Measurements from ENCODE around the gene FAU. TPM values are rescaled to one million over a fixed set of nuclear protein-coding genes. Genes with fewer than 3 reads are reported as not detected.

FAU gene
- total and polyA plus RNA-seq, 9 of the 15 experiments (the other 6 are each of a cell fraction or from before 2014, with no cell fraction given): 433 to 1,827 (median 942) TPM

DNA sequence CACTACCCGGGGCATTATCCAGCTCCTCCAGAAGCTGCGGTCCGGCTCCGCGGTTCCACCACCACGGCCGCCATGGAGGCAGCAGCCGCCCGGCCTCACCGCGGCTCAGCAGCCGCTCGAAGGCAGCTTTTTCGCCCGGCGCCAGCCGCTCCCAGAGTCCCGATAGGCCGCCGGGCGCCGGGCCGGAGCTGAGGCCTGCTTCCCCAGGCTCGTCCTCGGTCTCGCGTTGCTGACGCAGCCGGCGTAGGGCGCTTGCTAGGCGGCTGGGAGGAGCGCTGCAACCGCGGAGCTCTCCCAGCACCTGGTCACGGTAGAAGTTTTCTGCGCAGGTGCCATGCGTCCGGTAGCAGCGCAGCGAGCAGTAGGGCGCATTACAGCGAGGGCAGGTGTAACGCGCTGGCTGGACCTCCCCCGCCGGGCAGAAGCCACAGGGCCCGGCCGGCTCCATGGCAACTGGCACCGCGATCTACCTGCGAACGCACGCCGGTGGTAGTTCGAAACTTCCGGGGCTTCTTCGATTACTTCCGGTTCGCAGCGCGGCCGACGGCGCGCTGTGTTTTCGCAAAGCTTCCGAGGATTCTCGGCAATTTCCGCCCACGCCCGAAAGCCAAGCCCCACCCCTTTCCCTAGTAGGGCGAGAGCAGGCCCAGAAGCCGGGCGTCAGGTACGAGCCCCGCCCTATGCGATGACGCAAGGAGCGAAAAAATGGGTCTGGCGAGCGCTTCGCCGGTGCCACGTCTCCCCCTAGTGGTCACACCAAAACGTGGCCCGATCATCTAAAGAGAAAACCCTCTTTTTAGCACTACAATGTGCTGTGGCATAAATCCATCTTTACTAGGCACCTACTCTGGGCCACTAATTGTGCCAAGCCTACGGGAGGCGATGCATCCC lies 4.5 kb downstream of the FAU start, which contains the start of gene ZNHIT2 (continued):
- TF ChIP-seq, protein P1, sequence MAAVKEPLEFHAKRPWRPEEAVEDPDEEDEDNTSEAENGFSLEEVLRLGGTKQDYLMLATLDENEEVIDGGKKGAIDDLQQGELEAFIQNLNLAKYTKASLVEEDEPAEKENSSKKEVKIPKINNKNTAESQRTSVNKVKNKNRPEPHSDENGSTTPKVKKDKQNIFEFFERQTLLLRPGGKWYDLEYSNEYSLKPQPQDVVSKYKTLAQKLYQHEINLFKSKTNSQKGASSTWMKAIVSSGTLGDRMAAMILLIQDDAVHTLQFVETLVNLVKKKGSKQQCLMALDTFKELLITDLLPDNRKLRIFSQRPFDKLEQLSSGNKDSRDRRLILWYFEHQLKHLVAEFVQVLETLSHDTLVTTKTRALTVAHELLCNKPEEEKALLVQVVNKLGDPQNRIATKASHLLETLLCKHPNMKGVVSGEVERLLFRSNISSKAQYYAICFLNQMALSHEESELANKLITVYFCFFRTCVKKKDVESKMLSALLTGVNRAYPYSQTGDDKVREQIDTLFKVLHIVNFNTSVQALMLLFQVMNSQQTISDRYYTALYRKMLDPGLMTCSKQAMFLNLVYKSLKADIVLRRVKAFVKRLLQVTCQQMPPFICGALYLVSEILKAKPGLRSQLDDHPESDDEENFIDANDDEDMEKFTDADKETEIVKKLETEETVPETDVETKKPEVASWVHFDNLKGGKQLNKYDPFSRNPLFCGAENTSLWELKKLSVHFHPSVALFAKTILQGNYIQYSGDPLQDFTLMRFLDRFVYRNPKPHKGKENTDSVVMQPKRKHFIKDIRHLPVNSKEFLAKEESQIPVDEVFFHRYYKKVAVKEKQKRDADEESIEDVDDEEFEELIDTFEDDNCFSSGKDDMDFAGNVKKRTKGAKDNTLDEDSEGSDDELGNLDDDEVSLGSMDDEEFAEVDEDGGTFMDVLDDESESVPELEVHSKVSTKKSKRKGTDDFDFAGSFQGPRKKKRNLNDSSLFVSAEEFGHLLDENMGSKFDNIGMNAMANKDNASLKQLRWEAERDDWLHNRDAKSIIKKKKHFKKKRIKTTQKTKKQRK (IDR thresholded peaks at IDR 0.05; ENCODE audit: borderline replicate concordance, low read depth, low read length): no peak
- TF ChIP-seq TCF3 (CRISPR knock-in tag; IDR thresholded peaks at IDR 0.05) (no peak; the same call in 1 of the 2 replicates), BCOR (IDR thresholded peaks at IDR 0.05) (no peak), ZC3H4 (CRISPR knock-in tag; IDR thresholded peaks at IDR 0.05; ENCODE audit: borderline replicate concordance) (no peak), MEF2A (IDR thresholded peaks at IDR 0.05; ENCODE audit: control insufficient read depth, low read depth, low read length) (peak; percentile 44; the same call in 1 of the 2 replicates), ZNF644 (tag; IDR thresholded peaks at IDR 0.05; ENCODE audit: low read depth) (no peak)
- TF ChIP-seq, protein P2, sequence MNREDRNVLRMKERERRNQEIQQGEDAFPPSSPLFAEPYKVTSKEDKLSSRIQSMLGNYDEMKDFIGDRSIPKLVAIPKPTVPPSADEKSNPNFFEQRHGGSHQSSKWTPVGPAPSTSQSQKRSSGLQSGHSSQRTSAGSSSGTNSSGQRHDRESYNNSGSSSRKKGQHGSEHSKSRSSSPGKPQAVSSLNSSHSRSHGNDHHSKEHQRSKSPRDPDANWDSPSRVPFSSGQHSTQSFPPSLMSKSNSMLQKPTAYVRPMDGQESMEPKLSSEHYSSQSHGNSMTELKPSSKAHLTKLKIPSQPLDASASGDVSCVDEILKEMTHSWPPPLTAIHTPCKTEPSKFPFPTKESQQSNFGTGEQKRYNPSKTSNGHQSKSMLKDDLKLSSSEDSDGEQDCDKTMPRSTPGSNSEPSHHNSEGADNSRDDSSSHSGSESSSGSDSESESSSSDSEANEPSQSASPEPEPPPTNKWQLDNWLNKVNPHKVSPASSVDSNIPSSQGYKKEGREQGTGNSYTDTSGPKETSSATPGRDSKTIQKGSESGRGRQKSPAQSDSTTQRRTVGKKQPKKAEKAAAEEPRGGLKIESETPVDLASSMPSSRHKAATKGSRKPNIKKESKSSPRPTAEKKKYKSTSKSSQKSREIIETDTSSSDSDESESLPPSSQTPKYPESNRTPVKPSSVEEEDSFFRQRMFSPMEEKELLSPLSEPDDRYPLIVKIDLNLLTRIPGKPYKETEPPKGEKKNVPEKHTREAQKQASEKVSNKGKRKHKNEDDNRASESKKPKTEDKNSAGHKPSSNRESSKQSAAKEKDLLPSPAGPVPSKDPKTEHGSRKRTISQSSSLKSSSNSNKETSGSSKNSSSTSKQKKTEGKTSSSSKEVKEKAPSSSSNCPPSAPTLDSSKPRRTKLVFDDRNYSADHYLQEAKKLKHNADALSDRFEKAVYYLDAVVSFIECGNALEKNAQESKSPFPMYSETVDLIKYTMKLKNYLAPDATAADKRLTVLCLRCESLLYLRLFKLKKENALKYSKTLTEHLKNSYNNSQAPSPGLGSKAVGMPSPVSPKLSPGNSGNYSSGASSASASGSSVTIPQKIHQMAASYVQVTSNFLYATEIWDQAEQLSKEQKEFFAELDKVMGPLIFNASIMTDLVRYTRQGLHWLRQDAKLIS (CRISPR knock-in tag; IDR thresholded peaks at IDR 0.05): peak; percentile 25; the same call in 1 of the 2 replicates
- TF ChIP-seq, protein P3, sequence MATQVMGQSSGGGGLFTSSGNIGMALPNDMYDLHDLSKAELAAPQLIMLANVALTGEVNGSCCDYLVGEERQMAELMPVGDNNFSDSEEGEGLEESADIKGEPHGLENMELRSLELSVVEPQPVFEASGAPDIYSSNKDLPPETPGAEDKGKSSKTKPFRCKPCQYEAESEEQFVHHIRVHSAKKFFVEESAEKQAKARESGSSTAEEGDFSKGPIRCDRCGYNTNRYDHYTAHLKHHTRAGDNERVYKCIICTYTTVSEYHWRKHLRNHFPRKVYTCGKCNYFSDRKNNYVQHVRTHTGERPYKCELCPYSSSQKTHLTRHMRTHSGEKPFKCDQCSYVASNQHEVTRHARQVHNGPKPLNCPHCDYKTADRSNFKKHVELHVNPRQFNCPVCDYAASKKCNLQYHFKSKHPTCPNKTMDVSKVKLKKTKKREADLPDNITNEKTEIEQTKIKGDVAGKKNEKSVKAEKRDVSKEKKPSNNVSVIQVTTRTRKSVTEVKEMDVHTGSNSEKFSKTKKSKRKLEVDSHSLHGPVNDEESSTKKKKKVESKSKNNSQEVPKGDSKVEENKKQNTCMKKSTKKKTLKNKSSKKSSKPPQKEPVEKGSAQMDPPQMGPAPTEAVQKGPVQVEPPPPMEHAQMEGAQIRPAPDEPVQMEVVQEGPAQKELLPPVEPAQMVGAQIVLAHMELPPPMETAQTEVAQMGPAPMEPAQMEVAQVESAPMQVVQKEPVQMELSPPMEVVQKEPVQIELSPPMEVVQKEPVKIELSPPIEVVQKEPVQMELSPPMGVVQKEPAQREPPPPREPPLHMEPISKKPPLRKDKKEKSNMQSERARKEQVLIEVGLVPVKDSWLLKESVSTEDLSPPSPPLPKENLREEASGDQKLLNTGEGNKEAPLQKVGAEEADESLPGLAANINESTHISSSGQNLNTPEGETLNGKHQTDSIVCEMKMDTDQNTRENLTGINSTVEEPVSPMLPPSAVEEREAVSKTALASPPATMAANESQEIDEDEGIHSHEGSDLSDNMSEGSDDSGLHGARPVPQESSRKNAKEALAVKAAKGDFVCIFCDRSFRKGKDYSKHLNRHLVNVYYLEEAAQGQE (IDR thresholded peaks at IDR 0.05; ENCODE audit: borderline replicate concordance): peak; percentile 79; the same call in 1 of the 2 replicates
- TF ChIP-seq, protein P3 (CRISPR knock-in tag; IDR thresholded peaks at IDR 0.05; ENCODE audit: low read depth): no peak
- TF ChIP-seq, protein P4, sequence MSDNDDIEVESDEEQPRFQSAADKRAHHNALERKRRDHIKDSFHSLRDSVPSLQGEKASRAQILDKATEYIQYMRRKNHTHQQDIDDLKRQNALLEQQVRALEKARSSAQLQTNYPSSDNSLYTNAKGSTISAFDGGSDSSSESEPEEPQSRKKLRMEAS (CRISPR knock-in tag; IDR thresholded peaks at IDR 0.05): peak; percentile 83
